UCSD-AML1 (cell line): ENCODE measurements around the gene DYSF.

Source experiments
- DNase-seq: peaks from one replicate; lab custom pipeline; 2025; ENCODE audit not compliant: unreplicated experiment; lab: John Stamatoyannopoulos, UW

DYSF gene

GRCh38 chr2:71611781-71612527, 158.6 kb downstream of the DYSF start:
- DNase-seq, result no peak

GRCh38 chr2:71612581-71613402, 159.4 kb downstream of the DYSF start:
- no peak for DNase-seq

DNA sequence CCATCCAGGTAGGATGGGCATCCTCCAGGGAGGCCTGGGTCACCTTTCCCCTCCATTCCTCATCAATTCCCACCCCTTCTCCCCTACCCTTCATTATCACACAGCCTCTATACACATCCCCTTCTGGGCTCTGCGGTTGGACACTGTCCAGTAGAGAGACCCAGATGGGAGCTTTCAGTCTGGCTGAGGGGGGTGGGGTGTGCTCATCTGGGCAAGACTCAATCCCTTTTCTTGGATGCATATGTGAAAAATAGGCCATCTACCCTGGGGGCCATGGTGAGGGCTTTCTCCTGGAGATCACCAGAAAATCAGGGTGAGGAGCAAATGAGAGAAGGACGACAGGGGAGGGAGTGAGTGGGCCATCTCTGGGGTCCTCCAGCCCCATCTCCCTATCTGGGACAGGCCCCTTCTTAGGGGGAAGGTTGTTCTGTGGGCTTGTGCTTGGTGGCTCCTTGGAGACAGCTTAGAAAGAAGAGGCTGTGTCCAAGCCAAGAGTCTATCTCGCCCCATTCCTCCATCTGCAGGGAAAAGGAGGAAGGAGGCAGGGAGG, 160.1 kb downstream of the DYSF start:
- no peak for DNase-seq

DNA sequence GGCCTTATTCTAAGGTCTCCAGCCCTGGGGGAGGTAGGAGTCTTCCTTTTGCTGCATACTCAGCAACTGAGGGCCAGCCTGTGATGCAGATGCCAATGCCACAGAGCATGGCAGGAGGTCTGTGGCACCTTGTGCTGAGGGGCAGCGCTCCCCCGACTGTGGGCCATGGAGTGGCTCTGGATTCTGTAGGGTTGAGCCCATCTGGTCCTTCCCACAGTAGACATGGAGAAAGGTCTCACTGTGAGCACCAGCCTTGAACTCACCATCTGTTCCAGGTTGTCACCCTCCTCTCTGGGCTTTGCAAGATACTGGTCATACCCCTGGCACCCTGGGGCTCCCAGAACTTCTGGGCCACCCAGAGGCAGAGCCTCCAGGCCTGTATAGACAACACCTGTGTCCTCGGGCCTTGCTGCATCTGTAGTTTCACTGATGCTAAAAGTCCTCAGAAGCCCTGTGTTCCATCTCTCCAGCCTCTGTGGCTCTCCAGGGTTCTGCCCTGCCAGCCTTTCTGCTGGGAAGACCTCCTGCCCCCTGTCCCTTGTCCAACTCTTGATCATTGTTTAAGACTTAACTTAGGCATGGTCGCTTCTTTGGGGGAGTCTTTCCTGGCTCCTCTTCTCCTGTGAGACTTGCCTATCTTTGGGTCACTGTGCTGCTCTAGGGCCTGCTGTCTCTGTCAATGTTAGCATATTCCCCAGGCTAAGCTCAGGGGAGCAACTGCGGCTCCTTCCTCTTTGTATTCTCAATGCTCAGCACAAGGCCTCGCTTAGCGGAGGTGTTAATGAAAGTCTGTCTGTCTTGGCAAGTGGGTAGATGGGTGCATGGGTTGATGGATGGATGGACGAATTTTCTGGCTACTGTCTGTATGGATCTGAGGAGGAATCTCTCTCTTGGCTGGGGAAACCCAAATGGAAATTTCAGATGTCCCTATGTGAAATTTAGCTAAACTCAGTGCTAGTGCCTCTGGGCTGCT, 160.9 kb downstream of the DYSF start:
- DNase-seq, result no peak

DNA sequence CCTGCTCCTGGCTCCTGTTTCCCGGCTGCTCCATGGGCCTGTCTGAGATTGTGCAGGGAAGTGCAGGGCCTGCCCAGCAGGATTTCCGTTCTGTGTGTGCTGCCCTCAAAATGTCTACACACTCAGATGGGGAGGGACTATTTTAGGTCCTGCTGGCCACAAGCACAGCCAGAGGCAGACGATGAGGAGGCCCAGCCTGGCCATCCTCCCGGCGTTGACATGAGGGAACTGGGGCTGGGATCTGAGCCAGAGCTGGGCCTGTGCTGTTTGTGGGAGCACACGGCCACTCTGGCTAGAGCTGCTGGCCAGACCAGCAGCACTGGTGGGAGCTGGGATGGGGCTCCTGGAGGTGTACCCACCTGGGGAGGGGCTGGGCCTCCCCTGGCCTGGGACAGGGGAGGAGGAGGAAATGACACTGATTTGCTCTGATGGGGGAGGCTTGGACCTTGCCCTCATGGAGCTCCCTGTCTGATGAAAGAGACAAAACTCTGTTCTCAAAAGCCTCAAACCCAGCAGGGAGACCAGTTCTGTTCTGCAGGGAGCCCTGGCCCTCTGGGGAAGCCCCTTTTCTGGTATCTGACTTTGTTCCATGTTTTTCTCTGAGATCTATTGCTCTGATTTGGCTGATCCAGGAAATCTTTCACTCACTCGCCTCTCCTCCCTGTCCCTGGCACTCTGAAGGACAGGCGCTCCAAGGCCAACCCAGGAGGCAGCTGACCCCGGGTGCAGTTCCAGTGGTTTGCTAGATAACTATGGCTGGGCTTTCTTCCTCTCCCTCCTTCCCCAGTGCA, 161.8 kb downstream of the DYSF start:
- no peak for DNase-seq

GRCh38 chr2:71615767-71616730, 162.7 kb downstream of the DYSF start:
- DNase-seq, result no peak

- no peak for DNase-seq
Observed at GRCh38 chr2:71617266-71617665, 163.9 kb downstream of the DYSF start.

DNA sequence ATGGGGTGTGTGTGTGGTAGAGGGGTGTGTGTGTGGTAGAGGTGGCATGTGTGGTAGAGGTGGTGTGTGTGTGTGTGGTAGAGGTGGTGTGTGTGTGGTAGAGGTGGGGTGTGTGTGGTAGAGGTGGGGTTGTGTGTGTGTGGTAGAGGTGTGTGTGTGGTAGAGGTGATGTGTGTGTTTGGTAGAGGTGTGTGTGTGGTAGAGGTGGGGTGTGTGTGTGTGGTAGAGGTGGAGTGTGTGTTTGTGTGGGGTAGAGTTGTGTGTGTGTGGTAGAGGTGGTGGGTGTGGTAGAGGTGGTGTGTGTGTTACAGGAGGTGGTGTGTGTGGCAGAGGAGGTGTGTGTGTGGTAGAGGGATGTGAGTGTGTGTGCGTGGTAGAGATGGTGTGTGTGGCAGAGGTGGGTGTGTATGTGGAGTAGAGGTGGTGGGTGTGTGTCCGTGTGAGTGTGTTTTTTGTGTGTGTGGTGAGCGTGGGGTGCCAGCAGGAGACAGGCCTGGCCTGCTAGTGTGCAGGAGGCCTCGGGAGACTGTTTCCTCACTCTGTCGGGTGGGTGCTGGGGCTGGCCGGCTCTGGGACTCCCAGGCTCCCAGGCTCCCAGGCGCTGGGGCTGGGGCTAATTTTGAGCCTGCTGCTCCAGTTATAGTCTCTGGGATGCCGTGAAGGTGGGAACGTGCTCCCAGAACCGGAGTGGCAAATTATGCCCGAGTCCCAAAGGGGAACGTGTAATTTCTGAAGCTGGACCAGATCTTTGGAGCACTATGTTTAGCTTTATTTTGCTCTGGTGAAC, 165.2 kb downstream of the DYSF start:
- DNase-seq, result no peak

- no peak for DNase-seq
Observed at GRCh38 chr2:71619230-71619741, 165.9 kb downstream of the DYSF start.

DNA sequence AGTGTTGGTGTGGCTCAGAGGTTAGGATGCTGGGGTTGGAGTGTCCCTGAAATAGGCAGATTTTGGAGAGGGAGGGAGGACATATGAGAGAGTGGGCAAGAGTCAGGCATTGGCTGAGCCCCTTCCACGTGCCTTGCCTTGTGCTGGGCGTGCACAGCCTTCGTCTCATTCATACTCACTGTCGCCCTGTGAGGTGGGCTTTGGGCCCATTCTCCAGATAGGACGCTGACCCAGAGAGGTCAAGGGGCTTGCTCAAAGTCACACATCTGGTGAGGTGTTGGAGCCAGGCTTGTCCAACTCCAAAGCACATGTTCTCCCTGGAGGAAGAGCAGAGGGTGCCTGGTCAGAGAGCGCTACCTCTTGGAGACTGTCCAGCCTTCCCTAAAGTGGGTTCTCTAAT, 166.8 kb downstream of the DYSF start:
- no peak for DNase-seq

- DNase-seq, result no peak
Observed at GRCh38 chr2:71620851-71621251, 167.5 kb downstream of the DYSF start.

DNA sequence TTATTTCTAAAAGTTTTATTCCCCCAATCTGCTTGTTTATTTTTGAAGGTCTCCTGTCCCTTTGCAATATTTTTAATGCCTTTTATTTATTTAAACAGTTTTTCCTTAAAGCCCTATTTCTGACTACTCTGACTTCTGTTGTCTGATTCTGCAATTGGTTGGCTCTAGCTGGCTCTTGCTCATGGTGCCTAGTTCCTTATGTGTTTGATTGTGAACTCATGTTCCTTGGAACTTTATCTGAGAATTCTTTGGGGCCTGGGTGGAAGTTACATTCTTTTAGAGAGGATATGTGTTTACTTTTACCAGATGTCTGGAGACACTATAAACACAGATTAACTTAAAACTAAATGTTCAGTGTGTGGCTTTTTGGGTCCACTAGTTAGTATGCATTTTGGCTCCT, 175.9 kb downstream of the DYSF start:
- DNase-seq, result no peak

- DNase-seq, result no peak
Observed at GRCh38 chr2:71629771-71630453, 176.6 kb downstream of the DYSF start.

- DNase-seq, result no peak
Observed at GRCh38 chr2:71630454-71631328, 177.3 kb downstream of the DYSF start.

- DNase-seq, result no peak
Observed at GRCh38 chr2:71631411-71631931, 178.1 kb downstream of the DYSF start.

- no peak for DNase-seq
Observed at GRCh38 chr2:71633086-71633485, 179.7 kb downstream of the DYSF start.
